Left ventricle myocardium superior (tissue), 1 donor: ENCODE results near the gene PCNX3. TPM values are rescaled to one million over a fixed set of nuclear protein-coding genes. Genes with fewer than 3 reads are reported as not detected.
"Not testable (repeated sequence)": the region's sequence is repeated elsewhere in the genome, so short reads cannot be mapped to it uniquely, and the experiment has no call there.

Experiments used
- ATAC-seq: fragments of 200-7000 bp; cut with Tn5 transposase; one replicate; pipeline ENCODE4 v1.9.1; 2020; ENCODE audit warnings: mild to moderate bottlenecking, moderate library complexity
- DNase-seq: peaks from one replicate; pipeline ENCODE4 v3.0.0-alpha.2; 2020
- intact Hi-C: fragments of 100-400 bp; cut with micrococcal nuclease; formaldehyde crosslinking; loops from one replicate; pipeline ENCODE4 v1.11.0; 2022
- total RNA-seq: library from RNA; stranded (reverse); fragmentation: NEBNext Ultra II Directional; extraction: Animal tissue kit (Norgen Biotek cat#: 25700); gene quantifications from one replicate; pipeline ENCODE4 v1.2.1, GENCODE V29; 2021
- donor health status: DM: no; HTN: yes; CAD: no; lungs with severe emphysema.

PCNX3 gene
- total RNA-seq, 1 donor from 2014 or later: 11.8 TPM

DNA sequence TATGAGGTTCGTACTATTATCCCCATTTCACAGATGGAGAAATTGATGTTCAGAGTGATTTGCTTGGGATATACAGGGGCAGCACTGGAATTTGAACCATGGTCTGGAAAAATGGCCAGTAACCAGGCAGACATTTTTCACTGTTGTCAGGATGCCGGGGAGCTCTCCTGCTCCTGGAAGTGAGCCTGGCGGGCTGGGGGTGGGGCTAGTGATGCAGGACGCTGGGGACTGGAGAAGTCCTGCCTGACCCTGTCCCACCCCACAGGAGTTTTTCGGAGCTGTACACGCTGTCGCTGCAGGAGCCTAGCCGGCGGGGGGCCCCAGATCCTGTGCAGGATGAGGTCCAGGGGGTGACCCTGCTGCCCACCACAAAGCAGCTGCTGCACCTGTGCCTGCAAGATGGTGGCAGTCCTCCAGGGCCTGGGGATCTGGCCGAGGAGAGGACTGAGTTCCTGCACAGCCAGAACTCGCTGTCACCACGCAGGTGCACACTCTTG, 33.5 kb downstream of the PCNX3 start:
- intact Hi-C loops: no loop called here
- ATAC-seq: no peak
- DNase-seq: peak; percentile 45

DNA sequence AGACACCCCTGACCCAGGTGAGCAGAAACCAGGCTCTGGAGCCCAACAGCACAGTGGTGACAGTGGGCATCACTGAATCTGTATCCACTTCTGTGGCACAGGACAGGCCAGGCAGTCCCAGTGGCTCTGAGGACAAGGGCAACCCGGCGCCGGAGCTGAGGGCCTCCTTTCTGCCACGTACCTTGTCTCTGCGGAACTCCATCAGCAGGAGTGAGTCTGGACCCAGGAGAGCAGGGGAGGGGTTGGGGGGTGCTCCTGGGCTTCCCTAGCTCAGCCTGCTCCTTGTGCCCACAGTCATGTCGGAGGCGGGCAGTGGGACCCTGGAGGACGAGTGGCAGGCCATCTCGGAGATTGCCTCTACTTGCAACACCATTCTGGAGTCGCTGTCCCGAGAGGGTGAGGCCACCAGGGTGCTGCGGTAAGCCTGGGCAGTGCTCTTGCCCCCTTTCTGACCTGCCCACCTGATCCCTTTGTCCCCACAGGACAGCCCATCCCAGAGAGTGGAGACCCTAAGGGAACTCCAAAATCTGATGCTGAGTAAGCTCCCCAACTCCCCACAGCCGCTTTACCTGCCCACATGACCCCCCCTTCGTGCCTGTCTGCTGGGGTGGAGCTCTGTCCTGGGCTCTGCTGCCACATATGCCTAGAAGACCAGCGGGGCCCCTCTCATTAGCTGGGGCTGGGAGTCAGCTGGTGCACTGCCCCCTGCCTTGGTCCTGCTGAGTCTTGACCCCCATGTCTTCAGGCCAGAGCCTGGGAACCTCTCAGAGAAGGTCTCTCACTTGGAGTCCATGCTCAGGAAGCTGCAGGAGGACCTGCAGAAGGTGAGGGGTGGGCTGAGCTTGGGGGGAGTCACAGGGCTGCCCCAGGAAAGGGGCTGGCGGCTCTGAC, 34.3 kb downstream of the PCNX3 start:
- no peak for DNase-seq
- intact Hi-C loops: no loop called here
- ATAC-seq: no peak

- ATAC-seq (no peak), DNase-seq (no peak)
- intact Hi-C loops: no loop called here
These were observed 35.2 kb downstream of the PCNX3 start for GRCh38 chr11:65650547-65651338.

GRCh38 chr11:65651339-65651588, 35.7 kb downstream of the PCNX3 start:
- DNase-seq: no peak
- no peak for ATAC-seq
- intact Hi-C loops: no loop called here

GRCh38 chr11:65651589-65652510, 36.3 kb downstream of the PCNX3 start:
- intact Hi-C loops: no loop called here
- ATAC-seq (peak; percentile 34), DNase-seq (no peak)

- intact Hi-C loops: no loop called here
- peak; percentile 93 for ATAC-seq
These were observed 37.1 kb downstream of the PCNX3 start for GRCh38 chr11:65652511-65653228.

GRCh38 chr11:65653229-65654225, 38.0 kb downstream of the PCNX3 start:
- intact Hi-C loops: no loop called here

More at GRCh38 chr11:65652511-65653228, 37.1 kb downstream of the PCNX3 start:
- DNase-seq: peak; percentile 97

DNA sequence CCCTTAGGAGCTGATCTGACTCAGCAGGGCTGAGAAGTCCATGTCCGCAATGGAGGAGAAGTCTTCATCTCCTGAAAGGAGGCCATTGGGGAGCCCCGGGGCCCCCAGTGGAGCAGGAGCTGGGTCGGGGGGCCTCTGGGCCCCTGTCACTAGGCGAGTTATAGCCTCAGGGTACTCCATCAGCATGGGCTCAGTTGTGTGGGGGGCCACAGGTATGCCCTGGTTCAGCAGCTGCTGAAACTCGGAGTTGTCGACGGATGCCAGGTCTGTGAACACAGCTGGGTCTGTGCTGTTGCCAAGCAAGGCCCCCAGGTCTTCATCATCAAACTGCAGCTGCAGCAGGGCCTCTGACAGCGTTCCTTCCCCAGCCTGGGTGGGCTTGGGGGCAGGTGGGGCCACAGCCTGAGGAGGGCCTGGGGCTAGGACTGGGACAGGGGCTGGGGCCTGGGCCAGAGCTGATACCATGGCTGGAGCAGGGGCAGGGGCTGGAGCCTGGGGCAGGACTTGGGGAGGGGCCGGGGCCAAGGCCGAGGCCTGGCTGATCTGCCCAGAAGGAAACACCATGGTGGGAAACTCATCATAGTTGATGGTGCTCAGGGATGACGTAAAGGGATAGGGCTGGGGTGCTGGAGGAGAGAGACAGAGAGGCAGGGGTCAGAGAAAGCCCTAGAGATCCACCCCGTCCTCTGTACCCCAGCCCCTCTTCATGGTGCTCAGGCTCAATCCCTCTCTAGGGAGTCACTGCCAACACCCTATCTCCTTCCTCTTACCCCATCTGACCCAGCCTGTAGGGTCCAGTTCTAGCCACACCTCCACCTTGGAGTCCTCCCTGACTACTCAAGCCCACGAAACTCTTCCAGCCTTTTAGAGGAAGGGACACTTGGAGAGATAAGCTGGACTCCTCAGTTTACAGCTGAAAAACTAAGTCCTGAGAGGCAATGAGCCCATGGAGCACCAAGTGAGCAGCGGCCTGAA, 39.1 kb downstream of the PCNX3 start:
- no peak for ATAC-seq
- intact Hi-C loops: no loop called here
- no peak for DNase-seq

More at GRCh38 chr11:65653229-65654225, 38.0 kb downstream of the PCNX3 start:
- ATAC-seq: no peak
- no peak for DNase-seq

DNA sequence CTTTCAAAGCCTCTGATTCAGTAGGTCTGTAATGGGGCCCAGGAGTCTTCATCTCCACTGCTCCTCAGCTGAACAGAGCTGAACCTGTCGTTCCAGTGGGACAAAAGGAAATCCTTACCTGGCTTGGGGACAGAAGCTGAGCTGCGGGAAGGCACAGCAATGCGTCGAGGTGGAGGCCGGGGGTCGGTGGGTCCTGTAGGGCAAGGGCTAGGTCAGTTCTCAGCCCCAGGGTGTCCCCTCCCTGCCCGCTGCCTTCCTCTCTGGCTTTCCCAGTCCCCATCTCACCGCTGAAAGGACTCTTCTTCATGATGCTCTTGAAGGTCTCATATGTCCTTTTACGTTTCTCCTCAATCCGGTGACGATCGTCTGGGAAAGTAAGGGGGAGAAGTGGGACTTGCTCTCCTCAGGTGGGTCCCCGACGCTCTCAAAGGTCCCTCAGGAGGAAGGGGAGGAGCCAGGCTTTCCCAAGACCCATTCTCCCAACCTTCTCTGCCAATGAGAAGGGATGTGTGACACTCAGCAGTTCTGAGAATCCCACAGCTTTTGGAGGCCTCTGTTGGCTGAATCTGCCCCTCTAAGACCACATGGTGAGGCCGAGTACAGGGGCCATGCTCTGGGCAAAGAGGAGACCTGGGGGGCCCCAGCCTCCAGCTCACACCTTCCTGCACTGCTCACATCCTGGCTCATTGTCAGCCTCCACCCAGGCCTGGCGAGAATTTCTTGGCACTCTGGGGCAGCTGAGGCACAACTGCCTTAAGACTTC, 40.2 kb downstream of the PCNX3 start:
- intact Hi-C loops: no loop called here
- ATAC-seq (no peak), DNase-seq (no peak)

- intact Hi-C loops: no loop called here
- no peak for ATAC-seq
- no peak for DNase-seq
These were observed 41.9 kb downstream of the PCNX3 start for GRCh38 chr11:65657426-65657825.

DNA sequence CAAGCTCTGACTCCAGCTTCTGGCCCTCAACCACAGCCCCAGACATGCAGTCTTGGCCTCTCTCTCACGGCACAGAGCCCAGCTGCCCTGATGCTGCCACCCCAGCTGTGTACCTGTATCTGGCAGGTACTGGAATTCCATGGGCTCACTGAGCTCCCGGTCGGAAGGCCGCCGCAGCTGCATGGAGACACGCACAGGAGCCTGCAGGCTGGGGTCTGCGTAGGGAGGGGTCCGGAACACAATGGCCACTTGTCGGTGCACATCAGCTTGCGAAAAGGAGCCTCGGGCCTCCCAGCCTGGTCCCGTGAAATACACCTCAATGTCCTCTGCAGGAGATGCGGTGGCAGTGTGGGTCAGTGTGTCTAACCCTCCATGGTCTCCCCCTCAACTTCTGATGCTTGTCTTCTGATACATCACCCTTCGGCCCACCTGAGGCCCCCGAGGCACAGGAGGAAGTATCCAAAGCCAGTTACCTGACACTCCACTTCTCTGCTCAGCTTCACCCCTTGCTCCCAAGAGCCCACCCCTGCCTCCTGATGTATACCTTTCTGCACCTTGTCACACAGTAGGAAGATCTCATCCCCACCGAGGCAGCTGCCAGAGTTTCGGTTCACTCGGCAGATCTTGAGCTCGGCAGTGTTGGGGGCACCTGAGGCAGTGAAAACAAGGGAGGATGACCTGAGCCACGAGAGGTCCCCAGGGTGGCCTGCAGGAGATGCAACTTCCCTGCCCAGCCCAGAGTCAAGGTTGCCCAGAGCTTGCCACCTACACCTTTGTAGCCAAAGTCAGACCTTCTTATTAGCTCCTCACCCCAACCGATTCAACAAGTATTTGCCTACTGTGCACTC, 42.8 kb downstream of the PCNX3 start:
- DNase-seq (no peak), ATAC-seq (no peak)
- intact Hi-C loops: no loop called here

- intact Hi-C loops: no loop called here
- ATAC-seq: no peak
These were observed 44.5 kb downstream of the PCNX3 start for GRCh38 chr11:65660038-65660437.

DNA sequence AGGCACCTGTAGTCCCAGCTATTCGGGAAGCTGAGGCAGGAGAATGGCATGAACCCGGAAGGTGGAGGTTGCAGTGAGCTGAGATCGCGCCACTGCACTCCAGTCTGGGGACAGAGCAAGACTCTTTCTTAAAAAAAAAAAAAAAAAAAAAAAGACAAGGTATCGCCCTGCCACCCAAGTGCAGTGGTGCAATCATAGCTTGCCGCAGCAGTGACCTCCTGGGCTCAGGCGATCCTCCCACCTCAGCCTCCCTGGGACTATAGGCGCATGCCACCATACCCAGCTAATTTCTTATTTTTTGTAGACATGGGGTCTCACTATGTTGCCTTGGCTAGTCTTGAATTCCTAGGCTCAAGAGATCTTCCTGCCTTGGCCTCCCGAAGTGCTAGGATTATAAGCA, 45.3 kb downstream of the PCNX3 start:
- DNase-seq, intact Hi-C loops, ATAC-seq: not testable (repeated sequence)

More at GRCh38 chr11:65660038-65660437, 44.5 kb downstream of the PCNX3 start:
- no peak for DNase-seq

GRCh38 chr11:65661599-65662246, 46.1 kb downstream of the PCNX3 start:
- no peak for DNase-seq
- ATAC-seq: no peak
- intact Hi-C loops: no loop called here
